H1 (cell line): ENCODE data around the gene SRPK3. TPM values are rescaled to one million over a fixed set of nuclear protein-coding genes. Genes with fewer than 3 reads are reported as not detected.

ENCODE experiments used
- CTCF ChIA-PET: fragments of 300-600 bp; sonication (Branson Sonifier 250); formaldehyde crosslinking; loops from one replicate; lab custom pipeline; 2021; ENCODE audit not compliant: partially characterized antibody; lab: Charles Lee
- POLR2A ChIA-PET: fragments of 300-600 bp; sonication (Branson Sonifier 250); formaldehyde crosslinking; loops from one replicate; lab custom pipeline; 2021; ENCODE audit warnings: inconsistent platforms; ENCODE audit not compliant: partially characterized antibody; lab: Charles Lee
- DNase-seq, 2 experiments: peaks; one replicate each; pipeline versions ENCODE4 v3.0.0 to v3.0.0-alpha.2; 2010 to 2022; ENCODE audit warnings: low spot score in 2 of 2, low read depth in 1 of 2, mixed read lengths in 1 of 2
- FAIRE-seq: peaks from 2 replicates; lab custom pipeline; 2011; peaks lifted over from hg19 to GRCh38; lab: Jason Lieb, UNC
- H2AFZ ChIP-seq: 2 replicates; pipeline ENCODE4 v1.8.1; 2012; ENCODE audit warnings: low read length, inconsistent platforms
- H2AK5ac ChIP-seq: 2 replicates; pipeline ENCODE4 v1.6.1; 2013; ENCODE audit warnings: low read depth, low read length
- H2BK120ac ChIP-seq: replicated peaks from 2 replicates; pipeline ENCODE3; 2013; ENCODE audit warnings: low read depth, low read length, inconsistent platforms
- H2BK12ac ChIP-seq: 2 replicates; pipeline ENCODE4 v1.6.1; 2013; ENCODE audit warnings: low read depth, low read length
- H2BK15ac ChIP-seq: 2 replicates; pipeline ENCODE4 v1.6.1; 2013; ENCODE audit warnings: low read length
- H2BK20ac ChIP-seq: 2 replicates; pipeline ENCODE4 v1.6.1; 2013; ENCODE audit warnings: low read length
- H2BK5ac ChIP-seq: 2 replicates; pipeline ENCODE4 v1.6.1; 2013; ENCODE audit warnings: low read depth, low read length
- H3K14ac ChIP-seq: 2 replicates; pipeline ENCODE4 v1.6.1; 2013; ENCODE audit warnings: inconsistent platforms; ENCODE audit not compliant: insufficient read length
- H3K18ac ChIP-seq: 2 replicates; pipeline ENCODE4 v1.6.1; 2013; ENCODE audit warnings: low read length; ENCODE audit errors: extremely low read depth
- H3K23ac ChIP-seq: 2 replicates; pipeline ENCODE4 v1.6.1; 2013; ENCODE audit warnings: inconsistent platforms; ENCODE audit not compliant: insufficient read length
- H3K23me2 ChIP-seq: 2 replicates; pipeline ENCODE4 v1.6.1; 2013; ENCODE audit warnings: low read depth, low read length
- H3K27ac ChIP-seq: 2 replicates; pipeline ENCODE4 v1.6.1; 2011; ENCODE audit warnings: low read depth, low read length, inconsistent platforms
- H3K27me3 ChIP-seq, 4 experiments: replicated peaks in 1 of 4; 1 replicate in 1 of 4; 2 replicates in 3 of 4; pipeline versions ENCODE4 v1.6.1 to v1.8.1; 2011 to 2013; ENCODE audit warnings: low read length in 3 of 4, mild to moderate bottlenecking in 3 of 4, inconsistent platforms in 2 of 4, mixed read lengths in 2 of 4, moderate library complexity in 1 of 4; ENCODE audit not compliant: control insufficient read depth in 3 of 4, insufficient read depth in 3 of 4; ENCODE audit errors: extremely low read depth in 1 of 4
- H3K36me3 ChIP-seq, 4 experiments: 2 replicates each; pipeline versions ENCODE4 v1.6.1 to v1.8.1; 2011 to 2013; ENCODE audit warnings: mild to moderate bottlenecking in 4 of 4, low read length in 3 of 4, moderate library complexity in 2 of 4, control low read depth in 1 of 4, inconsistent platforms in 1 of 4; ENCODE audit not compliant: insufficient read depth in 4 of 4, control insufficient read depth in 2 of 4
- H3K4ac ChIP-seq: replicated peaks from 2 replicates; pipeline ENCODE3; 2013; ENCODE audit warnings: low read length, low read depth, mixed read lengths, inconsistent platforms; ENCODE audit not compliant: insufficient read length
- H3K4me1 ChIP-seq, 4 experiments: replicated peaks in 1 of 4; 1 replicate in 1 of 4; 2 replicates in 3 of 4; pipeline versions ENCODE4 v1.6.1 to v1.8.1; 2011 to 2013; ENCODE audit warnings: low read length in 3 of 4, inconsistent platforms in 2 of 4, mixed read lengths in 1 of 4; ENCODE audit not compliant: insufficient read depth in 4 of 4, control insufficient read depth in 3 of 4
- H3K4me2 ChIP-seq, 2 experiments: 2 replicates each; pipeline versions ENCODE4 v1.6.1 to v1.8.1; 2011 to 2013; ENCODE audit warnings: low read depth in 2 of 2, low read length in 2 of 2, control low read depth in 1 of 2, inconsistent platforms in 1 of 2, mild to moderate bottlenecking in 1 of 2; ENCODE audit not compliant: insufficient read depth in 1 of 2
- H3K4me3 ChIP-seq, 4 experiments: fragments of 200-600, 300-600 bp in 1 of 4; sonication (generic), shearing (Covaris generic), sonication (Bioruptor Twin) in 1 of 4; 2 replicates each; pipeline versions ENCODE4 v1.5.1 to v1.8.1; 2011 to 2016; ENCODE audit warnings: low read length in 4 of 4, low read depth in 3 of 4, control low read depth in 2 of 4, inconsistent platforms in 2 of 4, mild to moderate bottlenecking in 2 of 4, mixed read lengths in 1 of 4, moderate library complexity in 1 of 4; ENCODE audit not compliant: insufficient read depth in 2 of 4; ENCODE audit errors: extremely low read depth in 1 of 4
- H3K56ac ChIP-seq: replicated peaks from 2 replicates; pipeline ENCODE3; 2013; ENCODE audit warnings: low read depth, mild to moderate bottlenecking, mixed read lengths, low read length, inconsistent platforms; ENCODE audit not compliant: insufficient read length
- H3K79me1 ChIP-seq: 2 replicates; pipeline ENCODE4 v1.6.1; 2013; ENCODE audit warnings: low read depth, low read length, control low read depth
- H3K79me2 ChIP-seq, 2 experiments: 2 replicates each; pipeline versions ENCODE4 v1.6.1 to v1.8.1; 2012 to 2013; ENCODE audit warnings: low read length in 2 of 2, mild to moderate bottlenecking in 2 of 2, inconsistent platforms in 1 of 2; ENCODE audit not compliant: insufficient read depth in 2 of 2, control insufficient read depth in 1 of 2
- H3K9ac ChIP-seq, 4 experiments: replicated peaks in 1 of 4; 1 replicate in 1 of 4; 2 replicates in 3 of 4; pipeline versions ENCODE4 v1.6.1 to v1.8.1; 2011 to 2013; ENCODE audit warnings: low read depth in 3 of 4, low read length in 3 of 4, control low read depth in 2 of 4, mild to moderate bottlenecking in 2 of 4, moderate library complexity in 2 of 4, inconsistent platforms in 1 of 4; ENCODE audit errors: extremely low read depth in 1 of 4
- H3K9me3 ChIP-seq, 2 experiments: 2 replicates each; pipeline versions ENCODE4 v1.6.1 to v1.8.1; 2012 to 2013; ENCODE audit warnings: mild to moderate bottlenecking in 2 of 2, moderate library complexity in 2 of 2, control low read depth in 1 of 2, inconsistent platforms in 1 of 2, low read depth in 1 of 2, low read length in 1 of 2, mixed read lengths in 1 of 2; ENCODE audit not compliant: insufficient read depth in 2 of 2
- H4K20me1 ChIP-seq, 2 experiments: replicated peaks in 1 of 2; 2 replicates each; pipeline versions ENCODE3 to v1.8.1; 2011 to 2013; ENCODE audit warnings: inconsistent platforms in 2 of 2, low read length in 2 of 2, mild to moderate bottlenecking in 1 of 2; ENCODE audit not compliant: insufficient read depth in 2 of 2, control insufficient read depth in 1 of 2
- H4K5ac ChIP-seq: 2 replicates; pipeline ENCODE4 v1.6.1; 2013; ENCODE audit warnings: low read length, low read depth, mixed read lengths, inconsistent platforms; ENCODE audit not compliant: insufficient read length
- H4K8ac ChIP-seq: 2 replicates; pipeline ENCODE4 v1.8.0; 2013; ENCODE audit warnings: mild to moderate bottlenecking, moderate library complexity, low read length, inconsistent platforms; ENCODE audit not compliant: insufficient read depth; ENCODE audit errors: extremely low read depth
- H4K91ac ChIP-seq: replicated peaks from 2 replicates; pipeline ENCODE3; 2013; ENCODE audit warnings: low read length, mixed read lengths, inconsistent platforms; ENCODE audit not compliant: insufficient read length
- BRCA1 ChIP-seq: IDR thresholded peaks from 2 replicates; pipeline ENCODE4 v1.6.1; 2012; ENCODE audit warnings: low read depth, low read length, improper control_type of control experiment
- CHD1 ChIP-seq: IDR thresholded peaks from 2 replicates; pipeline ENCODE4 v1.6.1; 2012; ENCODE audit warnings: low read depth, low read length, improper control_type of control experiment
- SIN3A ChIP-seq, 2 experiments: IDR thresholded peaks in 1 of 2; conservative IDR thresholded peaks in 1 of 2; 2 replicates each; pipeline ENCODE4 v1.6.1; 2011 to 2012; ENCODE audit warnings: low read length in 2 of 2, improper control_type of control experiment in 1 of 2, low read depth in 1 of 2, mild to moderate bottlenecking in 1 of 2
- WGBS, 2 experiments: shearing (Covaris generic) in 1 of 2; methylation state at CpG; one replicate each; pipeline versions ENCODE4 v1.1.6 to v1.1.7; 2013 to 2015; ENCODE audit warnings: low lambda C conversion rate in 2 of 2, mixed read lengths in 2 of 2, inconsistent platforms in 1 of 2, low coverage in 1 of 2, missing lambda C conversion rate in 1 of 2; ENCODE audit not compliant: insufficient replicate concordance in 2 of 2, insufficient coverage in 1 of 2, insufficient read length in 1 of 2; ENCODE audit errors: extremely low coverage in 1 of 2, missing lambda C conversion rate in 1 of 2; 5-methylcytosine and 5-hydroxymethylcytosine counted together
- polyA plus RNA-seq, 7 experiments: library from polyadenylated mRNA; depleted of rRNA in 3 of 7; stranded (reverse) in 5 of 7; unstranded in 2 of 7; fragments of >200 nt in 5 of 7; fragments of 200-250 nt in 2 of 7; gene quantifications; 1 replicate in 5 of 7; 2 replicates in 1 of 7; 4 replicates in 1 of 7; pipeline versions ENCODE4 v1.2.1 to v1.2.3, GENCODE V29; 2011 to 2013; ENCODE audit warnings: missing spikeins in 2 of 7, mixed read lengths in 2 of 7
- total RNA-seq: library from RNA; stranded (reverse); fragmentation: NEBNext Ultra II Directional; extraction: Animal tissue kit (Norgen Biotek cat#: 25700); gene quantifications from 2 replicates; pipeline ENCODE4 v1.2.1, GENCODE V29; 2021

SRPK3 gene
- total and polyA plus RNA-seq, 2 of the 8 experiments (the other 6 are each of a cell fraction or from before 2014, with no cell fraction given), result not detected

DNA sequence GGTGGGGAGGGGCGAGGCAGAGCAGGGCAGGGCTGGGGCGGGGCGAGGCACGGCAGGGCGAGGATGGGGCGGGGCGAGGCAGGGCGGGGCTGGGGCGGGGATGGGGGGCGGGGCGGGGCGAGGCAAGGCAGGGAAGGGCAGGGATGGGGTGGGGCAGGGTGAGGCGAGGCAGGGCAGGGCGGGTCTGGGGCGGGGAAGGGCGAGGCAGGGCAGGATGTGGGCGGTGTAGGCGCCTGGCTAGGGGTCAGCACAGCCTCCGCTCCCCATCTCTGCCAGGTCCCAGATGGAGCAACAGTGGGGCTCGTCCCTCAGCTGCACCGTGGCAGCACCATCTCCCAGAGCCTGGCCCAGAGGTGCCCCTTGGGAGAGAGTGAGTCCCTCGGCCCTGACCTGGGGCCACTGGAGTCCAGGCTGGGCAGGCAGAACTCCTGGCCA is 4.2 kb upstream of the SRPK3 start:
- CTCF ChIA-PET, result no interaction called here
- H3K14ac ChIP-seq, result no peak overlapping the region
- H4K20me1 ChIP-seq, result no peaks in the 10 kb centered on the region

More for the DNA sequence above, 4.2 kb upstream of the SRPK3 start:
- POLR2A ChIA-PET, result no interaction called here
- Histone ChIP-seq H3K4me2 (no peak overlapping the region), H3K18ac (no peak overlapping the region), H4K8ac (no peak overlapping the region), H2BK20ac (no peak overlapping the region), H2BK15ac (no peak overlapping the region), H2BK12ac (no peak overlapping the region), H2AFZ (no peak overlapping the region), H3K56ac (no peak overlapping the region), H2AK5ac (no peak overlapping the region), H2BK120ac (no peak overlapping the region), H3K9me3 (no peaks in the 10 kb centered on the region), H2BK5ac (no peak overlapping the region), H4K91ac (no peak overlapping the region), H3K4me1 (no peaks in the 10 kb centered on the region), H3K27ac (no peak overlapping the region), H3K23me2 (no peaks in the 10 kb centered on the region), H3K79me2 (no peaks in the 10 kb centered on the region), H3K4me3 (no peak overlapping the region), H3K79me1 (no peaks in the 10 kb centered on the region), H3K23ac (no peak overlapping the region), H4K5ac (no peak overlapping the region), H3K9ac (no peak overlapping the region)
- no peak for DNase-seq
- FAIRE-seq, result no peak
- WGBS, 2 experiments, result no CpG with 5 or more reads among the region's 22 CpGs
- TF ChIP-seq CHD1 (no peak), BRCA1 (no peak), SIN3A (conservative IDR thresholded peaks at IDR 0.05 in 1 of 2, IDR thresholded peaks at IDR 0.05 in 1 of 2; ENCODE audit: low read depth in 1 of 2, low read length in 2 of 2) (no peak)
- TF ChIP-seq, all 59 proteins: peak for 0
- H3K36me3 ChIP-seq, result no peaks in the 10 kb centered on the region
- no peak overlapping the region for H3K4ac ChIP-seq
- H3K27me3 ChIP-seq, result no peaks in the 10 kb centered on the region
